GM20000 (cell line): Measurements from ENCODE around the gene NMNAT3.

Experiments used
- DNase-seq: peaks from one replicate; pipeline ENCODE4 v3.0.0; 2012; ENCODE audit warnings: low spot score
- CTCF ChIP-seq: IDR thresholded peaks from 2 replicates; pipeline ENCODE4 v1.5.1; 2012; ENCODE audit warnings: mild to moderate bottlenecking, control low read depth; ENCODE audit errors: extremely low read depth, missing control alignments

Gene NMNAT3

GRCh38 chr3:139653582-139653981, 24.2 kb downstream of the NMNAT3 start:
- TF ChIP-seq CTCF: no peak
- no peak for DNase-seq

DNA sequence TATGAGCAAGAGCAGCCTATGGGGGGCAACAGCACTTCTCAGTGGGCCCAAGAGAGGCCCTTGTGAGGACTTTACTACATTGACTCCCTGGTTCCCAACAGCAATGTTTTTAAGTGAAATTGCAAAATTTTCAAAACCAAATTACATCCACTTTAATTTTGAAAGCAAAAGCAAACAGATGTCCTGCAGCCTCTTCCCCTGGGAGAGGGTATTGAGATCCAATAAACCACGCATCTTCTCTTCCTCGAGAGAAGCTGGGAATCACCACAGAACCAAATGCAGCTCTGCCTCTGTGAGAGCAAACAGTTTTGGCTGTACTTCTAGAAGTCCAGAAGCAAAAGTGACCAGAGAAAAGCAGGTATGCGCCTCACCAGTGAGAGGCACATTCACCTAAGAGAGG, 25.2 kb downstream of the NMNAT3 start:
- DNase-seq: no peak
- no peak for TF ChIP-seq CTCF

- no peak for TF ChIP-seq CTCF
- no peak for DNase-seq
Observed at GRCh38 chr3:139647866-139648435, 29.8 kb downstream of the NMNAT3 start.

DNA sequence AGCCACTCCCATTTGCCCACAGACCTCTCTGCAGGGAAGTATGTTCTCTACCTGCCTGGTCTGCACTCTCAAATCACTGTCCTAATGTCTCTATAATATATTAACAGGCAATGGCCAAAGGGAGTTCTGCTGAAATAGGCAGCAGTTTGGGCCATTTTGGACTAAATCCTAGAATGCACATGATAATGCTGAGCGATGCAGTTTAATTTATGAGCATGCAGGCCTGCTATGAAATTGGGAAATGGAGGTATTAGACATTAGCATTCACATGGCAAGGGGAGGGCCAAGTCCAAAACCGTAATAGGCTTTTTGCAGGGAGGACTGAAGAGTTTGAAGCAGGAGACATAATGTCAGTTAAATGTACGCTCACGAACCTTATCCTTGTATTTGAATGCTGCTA, 31.3 kb downstream of the NMNAT3 start:
- no peak for DNase-seq
- TF ChIP-seq CTCF: no peak

GRCh38 chr3:139642996-139643395, 34.8 kb downstream of the NMNAT3 start:
- no peak for DNase-seq
- TF ChIP-seq CTCF: no peak

GRCh38 chr3:139640456-139640855, 37.3 kb downstream of the NMNAT3 start:
- DNase-seq: no peak

DNA sequence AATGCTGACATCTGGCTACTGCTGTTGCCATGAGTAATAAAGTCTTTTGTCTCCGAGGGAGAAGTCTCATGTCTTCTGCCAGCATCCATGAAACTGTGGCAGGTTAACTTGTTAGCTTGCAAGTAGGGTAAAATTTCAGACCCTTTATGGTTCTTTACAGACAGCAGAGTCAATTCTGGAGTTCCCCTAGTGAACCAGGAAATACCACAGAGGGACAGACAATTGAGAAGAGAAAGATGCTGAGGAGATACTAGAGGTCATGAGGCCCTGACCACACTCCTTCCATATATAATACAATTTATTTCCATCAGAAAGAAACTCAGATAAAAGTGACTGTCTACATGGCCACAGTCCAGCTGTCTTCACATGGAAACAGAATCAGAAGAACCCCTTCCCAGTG, 38.1 kb downstream of the NMNAT3 start:
- no peak for DNase-seq
- TF ChIP-seq CTCF: no peak

More at GRCh38 chr3:139640456-139640855, 37.3 kb downstream of the NMNAT3 start:
- TF ChIP-seq CTCF: no peak
